ENCODE data around the gene SHB.

DNA sequence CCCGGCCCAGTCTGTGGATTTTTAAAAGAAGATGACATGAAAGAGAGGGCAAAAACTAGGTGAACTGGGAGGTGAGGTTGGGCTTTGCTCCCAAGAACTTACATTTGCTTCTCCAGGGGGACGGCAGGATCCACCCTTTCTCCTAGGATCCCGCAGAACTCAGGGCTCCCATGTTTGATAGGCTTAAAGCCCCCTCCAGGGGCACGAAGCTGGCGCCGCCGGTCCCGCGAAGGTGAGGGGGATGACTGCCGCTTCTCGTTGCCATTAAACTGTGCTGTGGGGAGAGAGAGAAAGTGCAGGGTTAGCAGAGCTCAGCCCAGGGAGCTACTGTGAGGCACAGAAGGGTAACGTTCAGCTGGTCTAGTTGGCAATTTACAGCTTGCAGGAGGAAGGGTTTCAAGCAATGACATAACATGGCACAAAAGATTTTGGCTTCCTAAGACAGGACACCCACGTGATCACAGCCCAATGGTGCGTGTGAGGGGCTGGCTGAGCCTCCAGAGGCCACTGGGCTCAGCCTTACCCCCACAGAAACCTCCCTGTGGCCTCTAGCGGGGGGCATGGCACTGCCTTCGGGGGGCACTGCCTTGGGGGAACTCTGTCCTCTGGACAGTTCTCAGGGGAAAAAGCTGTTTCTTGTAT is 113.1 kb downstream of the SHB start:
- no peak for TF ChIP-seq POLR2AphosphoS5 (IDR thresholded peaks at IDR 0.05; ENCODE audit: low read depth, low read length)
- no peak for TF ChIP-seq REST (IDR thresholded peaks at IDR 0.05; ENCODE audit: insufficient read depth in 1 of 2, low read depth in 2 of 2, low read length in 2 of 2)
- no peak for TF ChIP-seq TAF1 (IDR thresholded peaks at IDR 0.05; ENCODE audit: borderline replicate concordance, insufficient read depth, low read length)
- TF ChIP-seq SIN3A (IDR thresholded peaks at IDR 0.05; ENCODE audit: borderline replicate concordance, insufficient read depth, low read length): no peak
- TF ChIP-seq FOXP2 (optimal IDR thresholded peaks at IDR 0.05; ENCODE audit: borderline replicate concordance, extremely low read depth, extremely low read length, insufficient read depth): no peak
